CD4-positive, alpha-beta T cell treated with Interleukin-12 subunit alpha and Interleukin-12 subunit beta, for 1 hour (primary cell): ENCODE results near the gene TMA7.
"Not testable (repeated sequence)": the region's sequence is repeated elsewhere in the genome, so short reads cannot be mapped to it uniquely, and the experiment has no call there.

Experiments used
- DNase-seq: peaks from one replicate; pipeline ENCODE4 v3.0.0-alpha.2; 2020

TMA7 gene

DNA sequence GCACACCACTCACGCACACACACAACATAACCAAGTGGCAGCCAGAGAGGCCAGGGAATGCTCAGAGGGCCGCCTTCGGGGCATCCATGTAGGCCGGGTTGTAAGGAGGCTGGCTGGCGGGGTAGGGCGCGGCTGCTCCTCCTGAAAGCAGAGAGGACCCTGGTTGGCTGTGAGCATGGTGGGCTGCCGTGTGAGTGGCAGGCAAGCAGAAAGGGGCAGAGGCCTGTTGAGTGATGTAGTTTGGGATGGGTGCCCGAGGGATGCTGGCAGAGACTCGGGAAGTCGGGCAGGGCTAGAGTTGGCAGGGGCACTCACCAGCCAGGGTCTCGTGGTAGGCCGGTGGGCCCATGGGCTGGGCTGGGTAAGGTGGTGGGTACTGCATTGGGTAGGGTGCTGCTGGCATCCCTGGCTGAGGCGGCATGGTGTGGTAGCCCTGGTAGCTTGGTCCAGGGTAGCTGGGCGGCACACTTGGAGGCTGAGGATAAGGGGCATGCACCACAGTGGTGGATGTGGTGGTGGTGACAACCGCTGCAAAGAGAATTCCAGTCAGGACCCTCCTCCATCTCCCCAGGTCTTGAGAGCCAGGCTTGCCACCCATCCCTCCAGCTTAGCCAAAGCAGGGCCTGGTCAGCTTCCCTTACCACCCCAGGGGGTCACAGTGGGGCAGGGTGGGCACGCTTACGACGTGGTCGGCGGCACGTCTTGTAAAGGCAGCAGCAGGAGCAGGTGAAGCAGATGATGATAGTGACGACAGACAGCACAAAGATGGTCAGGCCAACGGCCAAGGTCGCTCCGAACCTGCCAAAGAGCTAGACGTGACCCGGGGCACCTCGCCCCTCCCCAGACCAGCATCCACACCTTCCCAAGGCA, 29.2 kb downstream of the TMA7 start:
- no peak for DNase-seq

DNA sequence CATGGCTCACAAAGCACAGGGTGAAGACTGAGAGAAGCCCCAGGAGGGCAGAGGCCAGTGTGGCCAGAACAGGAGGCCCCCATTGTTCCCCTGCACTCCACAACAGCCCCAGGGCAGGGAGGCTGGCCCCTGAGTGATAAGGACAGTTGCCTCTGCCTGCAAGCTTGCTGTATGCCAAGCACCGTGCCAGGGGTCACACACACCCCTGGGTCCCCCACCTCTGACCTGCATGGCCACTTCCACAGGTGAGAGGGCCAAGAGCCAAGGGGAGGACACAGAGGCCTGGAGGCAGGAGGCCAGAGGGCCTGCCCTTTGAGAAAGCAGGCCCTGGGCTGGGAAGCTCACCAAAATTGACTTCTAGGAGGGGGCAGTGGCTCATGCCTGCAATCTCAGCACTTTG, 30.2 kb downstream of the TMA7 start:
- no peak for DNase-seq

DNA sequence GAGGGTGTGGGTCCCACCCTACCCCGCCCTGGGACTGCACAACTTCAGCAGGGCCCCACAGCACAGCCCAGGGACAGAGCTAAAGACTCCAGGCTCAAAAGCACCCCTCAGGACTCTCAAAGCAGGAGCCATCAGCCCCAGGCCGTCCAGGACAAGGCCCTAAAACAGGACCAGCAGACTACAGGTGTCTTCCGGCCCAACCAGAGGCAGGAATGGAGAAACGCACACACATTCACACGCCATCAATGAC, 32.5 kb downstream of the TMA7 start:
- DNase-seq: no peak

DNA sequence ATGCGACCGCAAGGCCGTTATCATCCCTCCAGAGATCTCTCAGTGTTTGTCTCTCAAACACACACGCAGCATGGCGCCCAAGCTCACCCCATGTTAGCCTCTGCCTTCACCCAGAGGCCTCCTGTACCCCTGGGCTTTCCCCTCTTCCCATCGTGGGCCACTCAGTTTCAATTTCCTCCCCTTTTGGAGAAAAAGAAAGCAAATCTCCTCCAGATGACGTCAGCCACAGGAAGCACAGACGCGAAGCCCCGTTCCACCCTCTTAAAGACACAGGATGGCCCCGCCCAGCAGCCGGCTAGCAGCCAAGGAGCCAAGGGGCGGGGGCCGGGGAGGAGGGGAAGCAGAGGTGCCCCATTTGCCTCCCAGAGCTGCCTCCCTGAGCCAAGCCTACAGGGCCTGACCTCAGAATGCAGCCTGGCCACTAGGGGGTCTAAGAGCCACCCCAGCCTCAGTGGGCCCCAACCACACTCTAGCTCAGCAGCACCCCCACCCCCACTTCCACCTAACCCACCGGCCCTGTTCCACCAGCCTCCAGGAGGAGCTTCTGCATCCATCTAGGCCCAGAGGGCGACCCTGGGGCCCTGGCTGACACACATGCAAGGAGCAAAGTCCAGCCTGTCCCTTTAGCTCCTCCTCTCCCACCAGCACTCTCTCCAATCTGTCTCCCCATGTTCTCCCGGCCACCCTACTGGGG, 33.0 kb downstream of the TMA7 start:
- peak; percentile 97 for DNase-seq

DNA sequence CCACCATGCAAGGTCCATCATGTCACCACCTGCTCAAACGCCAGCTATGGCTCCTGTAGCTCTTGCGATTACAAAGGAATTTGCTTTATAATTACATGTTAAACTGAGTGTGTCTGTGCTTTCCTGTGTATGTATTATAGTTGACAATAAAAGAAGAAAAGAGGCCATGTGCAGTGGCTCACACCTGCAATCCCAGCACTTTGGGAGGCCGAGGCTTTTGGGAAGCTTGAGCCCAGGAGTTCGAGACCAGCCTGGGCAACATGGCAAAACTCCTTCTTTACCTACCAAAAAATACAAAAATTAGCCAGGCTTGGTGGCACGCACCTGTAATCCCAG, 33.5 kb downstream of the TMA7 start:
- no peak for DNase-seq

DNA sequence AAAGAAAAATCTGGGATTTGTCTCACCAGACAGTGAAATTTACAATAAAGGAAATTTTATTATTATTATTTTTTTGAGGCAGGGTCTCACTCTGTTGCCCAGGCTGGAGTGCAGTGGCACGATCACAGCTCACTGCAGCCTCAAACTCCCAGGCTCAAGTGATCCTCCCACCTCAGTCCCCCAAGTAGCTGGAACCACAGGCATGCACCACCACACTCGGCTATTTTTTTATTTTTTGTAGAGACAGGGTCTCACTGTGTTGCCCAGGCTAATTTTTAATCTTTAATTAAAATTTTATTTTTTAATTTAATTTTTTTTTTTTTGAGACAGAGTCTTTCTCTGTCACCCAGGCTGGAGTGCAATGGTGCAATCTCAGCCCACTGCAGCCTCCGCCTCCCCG, 34.0 kb downstream of the TMA7 start:
- DNase-seq: not testable (repeated sequence)

DNA sequence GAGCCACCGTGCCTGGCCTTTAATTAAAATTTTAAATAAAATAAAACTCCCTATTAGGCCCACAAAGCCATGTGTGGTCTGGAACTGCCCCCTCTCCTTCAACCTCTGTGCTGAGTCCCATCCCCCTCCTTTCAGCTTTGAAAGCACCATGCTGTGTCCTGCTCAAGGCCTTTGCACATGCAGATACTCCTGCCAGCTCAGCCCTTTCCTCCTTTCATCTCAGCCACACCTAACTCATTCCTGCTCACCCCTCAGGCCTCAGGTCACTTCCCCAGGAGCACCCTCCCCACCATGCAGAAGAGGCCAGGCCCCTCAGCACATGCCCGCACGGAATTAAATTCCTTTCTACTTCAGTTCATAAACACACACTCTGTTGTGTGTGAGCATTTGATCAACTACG, 34.6 kb downstream of the TMA7 start:
- DNase-seq: no peak

DNA sequence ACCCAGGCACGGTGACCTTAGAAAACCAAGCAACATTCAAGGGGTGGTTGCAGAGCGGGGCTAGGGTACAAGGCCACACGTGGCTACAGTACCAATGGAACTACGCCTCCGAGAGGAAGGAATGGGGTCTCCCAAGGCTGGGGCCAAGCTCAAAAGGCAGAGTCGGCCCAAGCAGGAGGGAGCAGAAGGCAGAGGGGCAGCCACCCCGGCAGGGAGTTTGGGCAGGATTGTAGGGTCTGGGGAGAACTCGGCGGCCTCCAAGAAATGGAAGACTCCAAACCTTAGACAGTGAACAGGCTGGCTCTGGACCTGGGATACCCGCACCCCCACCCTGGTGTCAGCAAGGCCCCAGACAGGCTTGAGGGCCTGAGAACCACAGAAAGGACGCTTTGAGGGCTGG, 35.1 kb downstream of the TMA7 start:
- DNase-seq: no peak

DNA sequence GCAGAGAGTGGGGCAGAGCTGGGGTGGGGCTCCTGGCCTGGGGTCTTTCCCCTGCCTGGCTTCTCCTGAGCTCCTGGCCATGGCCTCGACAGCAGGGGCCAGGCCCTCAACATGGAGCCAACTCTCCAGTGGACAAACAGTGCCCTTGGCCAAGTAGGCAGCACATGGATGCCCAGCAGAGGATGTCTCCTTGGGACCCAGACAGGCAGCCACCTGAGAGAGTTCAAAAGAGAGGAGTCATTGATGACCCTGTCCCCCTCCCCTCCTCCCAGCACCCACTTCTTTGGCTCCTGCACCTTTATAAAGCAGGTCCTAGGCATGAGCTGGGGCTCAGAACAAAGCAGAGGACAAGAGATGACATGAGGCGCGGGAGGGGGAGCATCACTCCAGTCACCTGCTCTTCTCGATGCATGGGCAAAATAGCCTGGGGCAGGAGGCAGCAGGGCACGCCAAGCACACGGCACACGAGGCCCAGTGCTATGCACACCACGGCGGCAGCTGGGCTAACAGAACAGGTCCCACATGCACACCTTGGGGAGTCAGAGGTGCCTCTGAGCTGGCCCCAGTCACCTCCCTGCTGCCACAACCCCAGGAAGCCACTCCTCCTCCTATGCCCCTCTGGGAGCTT, 36.5 kb downstream of the TMA7 start:
- DNase-seq: no peak

DNA sequence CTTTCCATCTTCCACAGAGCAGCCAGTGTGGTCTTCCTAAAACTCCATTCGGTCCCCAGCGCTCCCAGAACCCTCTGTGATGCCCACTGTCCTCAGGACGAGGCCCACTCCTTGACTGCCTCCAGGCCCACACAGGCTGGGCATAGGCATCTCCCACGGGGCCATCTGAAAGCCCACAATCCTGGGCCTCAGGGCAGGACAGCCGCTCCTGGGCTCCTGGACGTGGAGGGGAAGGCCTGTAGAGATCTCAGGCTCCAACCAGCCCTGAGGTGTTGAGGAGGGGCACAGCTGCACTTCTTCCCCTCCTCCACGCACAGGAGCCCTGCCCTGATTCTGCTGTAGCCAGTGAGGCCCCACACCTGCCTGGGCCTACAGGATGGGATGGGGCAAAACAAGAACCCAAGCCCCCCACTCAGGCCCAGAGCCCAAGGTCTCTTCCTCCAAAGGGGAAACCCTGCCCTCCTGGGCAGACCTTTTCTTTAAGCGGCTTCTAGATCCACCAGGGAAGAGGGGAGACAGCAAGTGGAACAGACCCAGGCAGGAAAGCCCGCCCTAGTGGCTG, 38.0 kb downstream of the TMA7 start:
- no peak for DNase-seq

DNA sequence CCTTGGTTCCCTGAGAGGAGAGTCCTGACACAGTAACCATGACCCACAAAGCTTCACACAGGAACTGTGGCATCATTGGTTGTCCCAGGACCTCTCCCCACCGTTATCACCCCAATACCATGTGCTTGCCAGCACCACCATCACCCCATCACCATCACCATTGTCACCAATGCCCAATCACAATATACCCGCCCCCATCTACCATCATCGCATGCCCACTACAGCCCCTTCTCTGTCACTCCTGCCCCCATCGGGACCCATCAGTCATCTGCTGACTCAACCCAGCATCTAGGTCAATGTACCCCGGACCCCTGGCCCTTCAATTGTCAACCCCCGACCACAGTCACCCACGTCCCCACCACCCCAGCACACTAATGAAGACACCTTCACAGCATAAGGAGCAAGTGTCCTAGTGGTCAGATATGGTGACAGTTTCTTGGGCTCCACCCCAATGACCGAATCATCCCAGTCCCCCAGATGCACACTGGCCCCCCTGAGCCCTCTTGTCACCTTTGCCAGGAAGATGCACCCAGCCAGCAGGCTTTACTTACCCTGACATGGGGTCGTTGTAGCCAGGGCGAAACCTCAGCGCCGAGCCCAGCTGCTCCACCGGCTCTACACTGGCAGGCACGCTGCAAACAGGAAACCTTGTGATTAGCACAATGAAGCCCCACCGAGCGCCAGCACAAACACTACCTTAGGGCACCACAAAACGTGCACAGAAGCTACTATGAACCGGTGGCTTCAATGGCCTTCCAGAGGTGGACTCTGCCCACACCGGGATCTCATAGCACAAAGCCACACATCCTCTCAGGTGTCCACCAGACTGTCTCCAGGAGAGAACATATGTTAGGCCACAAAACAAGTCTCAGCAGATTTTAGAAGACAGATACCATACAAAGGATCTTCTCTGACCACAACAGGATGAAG, 38.8 kb downstream of the TMA7 start:
- DNase-seq: peak; percentile 69

DNA sequence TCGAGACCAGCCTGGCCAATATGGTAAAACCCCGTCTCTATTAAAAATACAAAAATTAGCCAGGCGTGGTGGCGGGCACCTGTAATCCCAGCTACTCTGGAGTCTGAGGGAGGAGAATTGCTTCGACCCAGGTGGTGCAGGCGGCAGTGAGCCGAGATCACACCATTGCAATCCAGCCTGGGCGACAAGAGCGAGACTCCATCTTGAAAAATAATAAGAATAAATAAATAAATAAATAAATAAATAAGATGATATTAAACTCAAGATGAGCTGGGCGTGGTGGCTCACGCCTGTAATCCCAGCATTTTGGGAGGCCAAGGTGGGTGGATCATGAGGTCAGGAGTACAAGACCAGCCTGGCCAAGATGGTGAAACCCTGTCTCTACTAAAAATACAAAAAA, 40.8 kb downstream of the TMA7 start:
- not testable (repeated sequence) for DNase-seq

DNA sequence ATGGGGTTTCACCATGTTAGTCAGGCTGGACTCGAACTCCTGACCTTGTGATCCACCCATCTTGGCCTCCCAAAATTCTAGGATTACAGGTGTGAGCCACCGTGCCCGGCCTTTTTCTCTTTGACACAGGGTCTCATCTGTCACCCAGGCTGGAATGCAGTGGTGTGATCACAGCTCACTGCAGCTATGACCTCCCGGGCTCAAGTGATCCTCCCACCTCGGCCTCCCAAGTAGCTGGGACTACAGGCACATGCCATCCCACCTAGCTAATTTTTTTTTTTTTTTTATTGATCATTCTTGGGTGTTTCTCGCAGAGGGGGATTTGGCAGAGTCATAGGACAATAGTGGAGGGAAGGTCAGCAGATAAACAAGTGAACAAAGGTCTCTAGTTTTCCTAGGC, 42.8 kb downstream of the TMA7 start:
- not testable (repeated sequence) for DNase-seq

DNA sequence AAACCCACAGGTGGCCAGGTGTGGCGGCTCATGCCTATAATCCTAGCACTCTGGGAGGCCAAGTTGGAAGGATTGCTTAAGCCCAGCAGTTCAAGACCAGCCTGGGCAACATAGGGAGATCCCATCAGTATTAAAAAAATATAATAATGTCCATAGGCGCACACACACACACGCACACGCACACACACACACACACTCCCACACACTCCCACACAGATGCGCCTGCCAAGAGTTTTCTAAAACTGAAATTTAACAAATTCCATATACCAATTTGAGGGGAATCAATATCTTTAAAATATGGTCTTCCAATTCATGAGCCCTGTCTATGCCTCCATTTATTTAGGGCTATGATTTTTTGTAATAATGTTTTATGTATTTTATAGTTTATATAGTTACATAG, 46.9 kb downstream of the TMA7 start:
- DNase-seq: no peak

DNA sequence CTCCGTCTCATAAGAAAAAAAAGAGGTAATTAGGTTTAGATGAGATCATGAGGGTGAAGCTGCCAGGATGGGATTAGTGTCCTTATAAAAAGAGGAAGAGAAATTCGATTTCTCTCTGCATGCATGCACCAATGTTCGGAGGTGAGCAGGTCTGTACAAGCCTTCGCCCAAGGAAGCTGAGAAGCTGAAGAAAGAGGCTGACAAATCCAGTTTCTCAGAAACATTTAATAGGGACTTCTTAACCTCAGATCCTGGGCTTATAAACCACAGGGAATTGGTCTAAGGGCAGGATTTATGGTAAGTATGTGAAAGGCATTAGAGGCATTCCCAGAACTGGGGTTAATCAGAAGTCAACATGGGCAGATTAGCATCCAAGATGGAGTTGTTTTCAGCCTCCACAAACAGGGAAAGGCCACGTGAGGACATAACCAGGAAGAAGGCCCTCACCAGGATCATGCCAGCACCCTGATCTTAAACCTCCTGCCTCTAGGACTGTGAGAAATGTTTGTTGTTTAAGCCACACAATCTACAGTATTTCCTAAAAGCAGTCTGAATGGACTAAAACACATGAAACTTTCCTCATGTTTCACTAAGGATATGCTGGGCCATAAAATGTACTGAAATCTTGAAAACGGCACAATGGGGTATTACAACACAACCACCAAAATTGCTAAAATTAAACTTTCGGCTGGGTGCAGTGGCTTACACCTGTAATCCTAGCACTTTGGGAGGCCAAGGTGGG, 52.6 kb downstream of the TMA7 start:
- no peak for DNase-seq

DNA sequence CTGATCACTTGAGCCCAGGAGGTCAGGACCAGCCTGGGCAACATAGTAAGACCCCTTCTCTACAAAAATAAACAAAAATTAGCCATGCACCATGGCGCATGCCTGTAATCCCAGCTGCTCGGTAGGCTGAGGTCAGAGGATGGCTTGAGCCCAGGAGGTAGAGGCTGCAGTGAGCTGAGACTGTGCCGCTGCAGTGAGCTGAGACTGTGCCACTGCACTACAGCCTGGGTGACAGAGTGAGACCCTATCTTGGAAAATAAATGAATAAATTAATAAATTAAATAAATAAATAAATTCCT, 53.1 kb downstream of the TMA7 start:
- DNase-seq: no peak
